Spleen (tissue), 7 donors: ENCODE data around the gene IGSF21.

ENCODE experiments used
- CTCF ChIP-seq, 11 experiments: fragments of 200-600 bp in 7 of 11; fragments of 450-650 bp in 4 of 11; sonication (generic) in 4 of 11; IDR thresholded peaks in 8 of 11; conservative IDR thresholded peaks in 3 of 11; 1 replicate in 7 of 11; 2 replicates in 4 of 11; pipeline versions ENCODE4 v1.4.0 to v1.8.0; 2016 to 2021; ENCODE audit warnings: antibody characterized with exemption in 11 of 11, inconsistent platforms in 4 of 11, mild to moderate bottlenecking in 1 of 11
- POLR2AphosphoS5 ChIP-seq, 3 donors: sonication (generic); formaldehyde crosslinking; IDR thresholded peaks; one replicate each; pipeline ENCODE4 v1.5.1; 2017; ENCODE audit warnings: antibody characterized with exemption in 3 of 3
- donor health status: DM: no; HTN: no; CAD: no; lungs with moderate emphysema.
- donor health status: DM: no; HTN: no; CAD: no.
- donor health status: DM: no; HTN: no; CAD: no.

GRCh38 chr1:18398791-18399530 lies 291.4 kb downstream of the IGSF21 start:
- no peak for TF ChIP-seq CTCF (IDR thresholded peaks at IDR 0.05 in 8 of 11, conservative IDR thresholded peaks at IDR 0.05 in 3 of 11)
- no peak for TF ChIP-seq POLR2AphosphoS5 (IDR thresholded peaks at IDR 0.05)
